ENCODE data around the gene SCN9A.

- TF ChIP-seq CTCF (IDR thresholded peaks at IDR 0.05 in 2 of 3, conservative IDR thresholded peaks at IDR 0.05 in 1 of 3; ENCODE audit: borderline replicate concordance in 1 of 3, insufficient read depth in 1 of 3, low read depth in 2 of 3, low read length in 2 of 3) (no peak), EZH2 (IDR thresholded peaks at IDR 0.05) (no peak), SP1 (IDR thresholded peaks at IDR 0.05; ENCODE audit: low read depth) (no peak), POLR2A (IDR thresholded peaks at IDR 0.05; ENCODE audit: borderline replicate concordance, extremely low read depth, insufficient read depth, insufficient read length) (no peak), POLR2AphosphoS5 (IDR thresholded peaks at IDR 0.05; ENCODE audit: low read depth, low read length) (no peak), ATF3 (IDR thresholded peaks at IDR 0.05) (no peak), TCF7L2 (IDR thresholded peaks at IDR 0.05; ENCODE audit: borderline replicate concordance, extremely low read depth, insufficient read depth, insufficient read length) (no peak), EZH2phosphoT487 (IDR thresholded peaks at IDR 0.05; ENCODE audit: borderline replicate concordance) (no peak)
Observed at GRCh38 chr2:166224197-166224596, 151.5 kb downstream of the SCN9A start.
